Measurements from ENCODE around the gene PIM2. TPM values are rescaled to one million over a fixed set of nuclear protein-coding genes. Genes with fewer than 3 reads are reported as not detected.
A peak's percentile ranks its signal among the peaks of the same experiment; 100 is the strongest.

PIM2 gene
- total RNA-seq (2016; rRNA removed; fragmentation: Illumina TruSeq; extraction: Trizol) = 13.0 and 14.4 TPM in 2 replicates
- 1.7 and 2.6 TPM in 2 replicates for total RNA-seq (2016; cell fraction: cytosol; rRNA removed; fragmentation: Illumina TruSeq; extraction: Trizol; ENCODE audit: low read depth)
- 11.9 and 13.2 TPM in 2 replicates for total RNA-seq (2016; cell fraction: insoluble cytoplasmic fraction; rRNA removed; fragmentation: Illumina TruSeq; extraction: Trizol)
- total RNA-seq (2016; cell fraction: membrane; rRNA removed; fragmentation: Illumina TruSeq; extraction: Trizol) = 5.9 and 6.5 TPM in 2 replicates
- 7.9 and 8.0 TPM in 2 replicates for total RNA-seq (2016; cell fraction: nucleus; rRNA removed; fragmentation: Illumina TruSeq; extraction: Trizol)
- polyA plus RNA-seq (2011; rRNA removed) = 15.8 and 17.4 TPM in 2 replicates
- polyA plus RNA-seq (2011; cell fraction: cytosol; rRNA removed) = 10.3 and 10.6 TPM in 2 replicates
- polyA plus RNA-seq (2011; cell fraction: nucleus; rRNA removed) = 14.3 and 17.5 TPM in 2 replicates
- 10.1 and 10.6 TPM in 2 replicates for polyA plus RNA-seq (2012)
- 1.1 TPM in 2 replicates for polyA plus RNA-seq (2016; cell fraction: cytosol; fragmentation: Illumina TruSeq; extraction: Trizol; ENCODE audit: low read depth)
- 14.0 and 15.2 TPM in 2 replicates for polyA plus RNA-seq (2016; cell fraction: insoluble cytoplasmic fraction; fragmentation: Illumina TruSeq; extraction: Trizol; ENCODE audit: low read depth)
- 3.5 and 4.0 TPM in 2 replicates for polyA plus RNA-seq (2016; cell fraction: membrane; fragmentation: Illumina TruSeq; extraction: Trizol; ENCODE audit: low read depth)
- 11.4 and 16.3 TPM in 2 replicates for polyA plus RNA-seq (2016; cell fraction: nucleus; fragmentation: Illumina TruSeq; extraction: Trizol; ENCODE audit: insufficient read depth, low read depth)
- polyA minus RNA-seq (2011; rRNA and poly(A)+ RNA removed; ENCODE audit: low replicate concordance) = 17.3 and 37.4 TPM in 2 replicates
- polyA minus RNA-seq (2011; cell fraction: cytosol; rRNA and poly(A)+ RNA removed) = 4.9 and 5.8 TPM in 2 replicates
- polyA minus RNA-seq (2011; cell fraction: nucleus; rRNA and poly(A)+ RNA removed) = 8.5 and 10.9 TPM in 2 replicates
- Bru-seq, nascent RNA = percentile 60 among the genes with signal in this experiment
- percentile 73 among the genes with signal in this experiment for BruChase-seq, experiment 1, labeled RNA remaining after a 6-hour chase
- percentile 76 among the genes with signal in this experiment for BruChase-seq, experiment 2, labeled RNA remaining after a 2-hour chase
- long read RNA-seq, experiment 1, transcript PIM2-201 (6 exons, 2,075 nt) = major isoform, 18 of 24 reads
- long read RNA-seq, experiment 1, partial matches to known transcripts = 1 of 24 reads
- long read RNA-seq, experiment 1, other reads (novel, unspliced or antisense) = 5 of 24 reads
- long read RNA-seq, experiment 2, transcript PIM2-201 (6 exons, 2,075 nt) = major isoform, 16 of 25 reads
- long read RNA-seq, experiment 2, partial matches to known transcripts = 1 of 25 reads
- long read RNA-seq, experiment 2, other reads (novel, unspliced or antisense) = 7 of 25 reads

GRCh38 chrX:48918643-48919340, at the start of gene PIM2:
Gene PIM2, minus strand, starts transcription at chrX:48919024. Its CDS starts 190 bp downstream, at chrX:48918834.
- FAIRE-seq = peak; percentile 98
- BruUV-seq (replicated peaks) = no TSS peak
- H3K4me3 ChIP-seq (replicated peaks in 1 of 3; ENCODE audit: insufficient read depth in 1 of 3, low read depth in 2 of 3, low read length in 3 of 3) = peak within 1 kb of the TSS; percentile 60 to 85 (median 75); a peak in 5 of 6 replicates
- ChIA-PET POLR2A (interaction anchor here (0.6 to 1.5 kb wide), 3 partner anchors 21 to 28 kb away, joined by 3 to 7 read pairs (median 3); partner anchors contain the start of genes PQBP1 and TIMM17B), CTCF (ENCODE audit: low intra/inter-chr PET ratio, low total read pairs) (no interaction called here)
- DNase-seq (ENCODE audit: low spot score) = peak; percentile 90
- peak within 1 kb of the TSS; percentile 76 for H3K9ac ChIP-seq (ENCODE audit: insufficient read depth, low read depth, low read length)
- no CpG with 5 or more reads among the region's 55 CpGs for WGBS (ENCODE audit: low lambda C conversion rate)
- no peaks in the 10 kb centered on the region for H3K9me3 ChIP-seq (ENCODE audit: low read length)
- ATAC-seq = peak; percentile 88
- H2AFZ ChIP-seq (ENCODE audit: low read length) = no peak within 1 kb of the TSS
- no peaks in the 10 kb centered on the region for H3K27me3 ChIP-seq (ENCODE audit: control insufficient read depth in 1 of 2, insufficient read depth in 2 of 2, low read length in 2 of 2)
- in situ Hi-C loops (cut with HindIII; ENCODE audit: extremely low pct_ligation_motif_present, low pct_unique_long_range_greater_than_20kb) (no loop called here), intact Hi-C loops (cut with micrococcal nuclease; ENCODE audit: unreplicated experiment) (loop anchor here (5.0 to 10.0 kb wide), 2 partner anchors 154 to 271 kb away; partner anchors contain the start of gene GLOD5)
- H4K20me1 ChIP-seq (ENCODE audit: insufficient read depth, low read length) = no peaks in the 10 kb centered on the region
- peaks cover 31% of the 10 kb centered on the region for H3K4me1 ChIP-seq (ENCODE audit: insufficient read depth, low read length)
- H3K36me3 ChIP-seq (replicated peaks in 1 of 2; ENCODE audit: control insufficient read depth in 1 of 2, insufficient read depth in 2 of 2, low read length in 2 of 2) = peaks cover under 1 to 18% of the 10 kb centered on the region in 2 experiments; a peak in 3 of 5 replicates
- H3K27ac ChIP-seq (ENCODE audit: extremely low read length, insufficient read depth, low read length) = peak within 1 kb of the TSS; percentile 68
- H3K79me2 ChIP-seq (ENCODE audit: insufficient read depth, low read length) = peaks cover 13% of the 10 kb centered on the region
- H3K4me2 ChIP-seq (ENCODE audit: low read depth, low read length) = peak within 1 kb of the TSS; percentile 83
- peak; percentile 46; the same call in 1 of the 2 replicates for TF ChIP-seq ZNF501 (CRISPR knock-in tag; IDR thresholded peaks at IDR 0.05)
- peak; percentile 37; the same call in 1 of the 2 replicates for TF ChIP-seq ZNF558 (CRISPR knock-in tag; IDR thresholded peaks at IDR 0.05; ENCODE audit: borderline replicate concordance)
- no peak for TF ChIP-seq GMEB2 (CRISPR knock-in tag; IDR thresholded peaks at IDR 0.05; ENCODE audit: low read depth)
- TF ChIP-seq ZGPAT (CRISPR knock-in tag; IDR thresholded peaks at IDR 0.05) = peak; percentile 52; the same call in 1 of the 2 replicates
- 0 out of 2 replicates have a peak, but pooled peaks have one; percentile 18 for TF ChIP-seq THRA (CRISPR knock-in tag; IDR thresholded peaks at IDR 0.05; ENCODE audit: borderline replicate concordance)
- TF ChIP-seq ZNF484 (CRISPR knock-in tag; IDR thresholded peaks at IDR 0.05; ENCODE audit: borderline replicate concordance, low read depth) = no peak
- TF ChIP-seq ZNF329 (CRISPR knock-in tag; IDR thresholded peaks at IDR 0.05; ENCODE audit: low read depth) = 0 out of 2 replicates have a peak, but pooled peaks have one; percentile 39
- 0 out of 2 replicates have a peak, but pooled peaks have one; percentile 54 for TF ChIP-seq TARDBP (CRISPR knock-in tag; IDR thresholded peaks at IDR 0.05)

Measured in HepG2 (cell line).